ENCODE data around the gene HACL1. TPM values are rescaled to one million over a fixed set of nuclear protein-coding genes. Genes with fewer than 3 reads are reported as not detected.

HACL1 gene
- polyA plus RNA-seq, 1 of the 3 experiments (the other 2 are of a cell fraction) = 15.1 TPM

DNA sequence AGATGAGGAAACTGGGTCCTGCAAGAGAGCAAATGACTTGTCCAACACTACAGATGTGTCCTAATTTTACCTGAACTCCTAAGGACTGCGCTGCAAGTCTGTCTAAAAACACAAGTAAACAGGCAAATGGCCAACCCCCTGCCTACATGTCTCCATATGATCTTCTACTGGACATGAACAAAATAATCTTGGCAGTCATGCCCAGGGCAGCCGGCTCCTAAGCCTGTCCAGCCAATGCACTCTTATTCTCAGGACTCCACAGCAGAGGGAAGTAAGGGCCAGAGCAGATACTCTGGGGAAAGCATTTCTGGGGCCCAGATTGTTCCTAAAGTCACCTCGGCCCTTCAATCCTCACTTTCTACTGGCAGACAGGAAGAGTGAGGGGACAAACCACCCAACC is 90.2 kb downstream of the HACL1 start:
- H3K9me2 ChIP-seq = no peaks in the 10 kb centered on the region
- POLR2A ChIA-PET = no interaction called here
- H3K4me2 ChIP-seq = no peak overlapping the region
- no peaks in the 10 kb centered on the region for H3K79me2 ChIP-seq (ENCODE audit: insufficient read depth)
- peaks cover 0 to 16% of the 10 kb centered on the region in 2 experiments; a peak in 1 of 4 replicates for H3K4me1 ChIP-seq (ENCODE audit: control insufficient read depth in 1 of 2, insufficient read depth in 2 of 2, low read depth in 1 of 2, low read length in 1 of 2)
- no peak for DNase-seq
- no peaks in the 10 kb centered on the region for H3F3A ChIP-seq (replicated peaks; ENCODE audit: insufficient read depth)
- no peak overlapping the region for H3K9ac ChIP-seq
- no peak overlapping the region for H2AFZ ChIP-seq (ENCODE audit: low read depth)
- no peaks in the 10 kb centered on the region for H3K27me3 ChIP-seq (ENCODE audit: insufficient read depth)
- H3K4me3 ChIP-seq (ENCODE audit: low read depth in 2 of 2, low read length in 1 of 2) = no peak overlapping the region
- no peaks in the 10 kb centered on the region for H3K9me3 ChIP-seq
- 84% methylated on average over 3 of the region's 3 CpGs for WGBS (ENCODE audit: low lambda C conversion rate)
- CTCF ChIA-PET = interaction anchor here (2.1 to 5.1 kb wide), 2 partner anchors 12 to 14 kb away, joined by 9 to 21 read pairs; no protein-coding TSS in a partner anchor
- H3K27ac ChIP-seq (ENCODE audit: low read depth in 2 of 2, low read length in 1 of 2) = no peak overlapping the region
- no peak for TF ChIP-seq TCF12 (IDR thresholded peaks at IDR 0.05)
- TF ChIP-seq JUND (IDR thresholded peaks at IDR 0.05) = no peak
- no peak for TF ChIP-seq CHD2 (IDR thresholded peaks at IDR 0.05; ENCODE audit: low read length, partially characterized antibody)
- TF ChIP-seq RXRA (IDR thresholded peaks at IDR 0.05; ENCODE audit: borderline replicate concordance, low read depth) = no peak
- TF ChIP-seq EZH2phosphoT487 (IDR thresholded peaks at IDR 0.05; ENCODE audit: borderline replicate concordance, low read depth) = no peak
- no peaks in the 10 kb centered on the region for H3K36me3 ChIP-seq (replicated peaks in 1 of 2; ENCODE audit: control insufficient read depth in 1 of 2, insufficient read depth in 2 of 2, low read length in 1 of 2)
- no peaks in the 10 kb centered on the region for H4K20me1 ChIP-seq (ENCODE audit: insufficient read depth)

Other genes with a start within 250 kb of the HACL1 start
- 22.7 and 23.7 TPM in 2 replicates for gene METTL6, start 174.0 kb downstream of the HACL1 start, polyA plus RNA-seq (2012; rRNA removed)
- gene EAF1, start 174.0 kb downstream of the HACL1 start, polyA plus RNA-seq (2012; rRNA removed) = 10.0 and 11.1 TPM in 2 replicates
- gene COLQ, start 79.9 kb downstream of the HACL1 start, polyA plus RNA-seq (2012; rRNA removed) = 1.5 and 1.9 TPM in 2 replicates
- 23.6 and 32.5 TPM in 2 replicates for gene BTD, start 176 bp upstream of the HACL1 start, polyA plus RNA-seq (2012; rRNA removed)
- gene ANKRD28, start 196.4 kb upstream of the HACL1 start, polyA plus RNA-seq (2012; rRNA removed) = 74.8 and 102 TPM in 2 replicates